SJCRH30 (cell line): Measurements from ENCODE around the gene CSMD2. TPM values are rescaled to one million over a fixed set of nuclear protein-coding genes. Genes with fewer than 3 reads are reported as not detected.
"Not testable (repeated sequence)": the region's sequence is repeated elsewhere in the genome, so short reads cannot be mapped to it uniquely, and the experiment has no call there.

Experiments
- DNase-seq, 2 experiments: peaks; one replicate each; pipeline ENCODE4 v3.0.0-alpha.2; 2015 to 2020
- H3K27ac ChIP-seq: fragments of 250-450 bp; sonication (Bioruptor Pico); 2 replicates; pipeline ENCODE4 v1.5.1; 2020; ENCODE audit warnings: mild to moderate bottlenecking, moderate library complexity
- H3K27me3 ChIP-seq: fragments of 250-450 bp; sonication (Bioruptor Pico); 2 replicates; pipeline ENCODE4 v1.5.1; 2020; ENCODE audit warnings: mild to moderate bottlenecking, moderate library complexity
- H3K36me3 ChIP-seq: fragments of 250-450 bp; sonication (Bioruptor Pico); 2 replicates; pipeline ENCODE4 v1.5.1; 2020; ENCODE audit warnings: mild to moderate bottlenecking, moderate library complexity
- H3K4me1 ChIP-seq: fragments of 250-450 bp; sonication (Bioruptor Pico); 2 replicates; pipeline ENCODE4 v1.5.1; 2020; ENCODE audit warnings: mild to moderate bottlenecking, moderate library complexity
- H3K4me3 ChIP-seq: fragments of 250-450 bp; sonication (Bioruptor Pico); 2 replicates; pipeline ENCODE4 v1.5.1; 2020; ENCODE audit warnings: mild to moderate bottlenecking, moderate library complexity
- H3K9me3 ChIP-seq: fragments of 250-450 bp; sonication (Bioruptor Pico); replicated peaks from 2 replicates; pipeline ENCODE4 v1.5.1; 2020; ENCODE audit warnings: mild to moderate bottlenecking, moderate library complexity
- total RNA-seq: library from RNA; depleted of rRNA; stranded (reverse); fragments of >200 nt; shearing (Covaris generic); gene quantifications from 2 replicates; pipeline ENCODE4 v1.2.3, GENCODE V29; 2014

Gene CSMD2
- total RNA-seq, 1 experiment from 2014 or later = 0.14 TPM

DNA sequence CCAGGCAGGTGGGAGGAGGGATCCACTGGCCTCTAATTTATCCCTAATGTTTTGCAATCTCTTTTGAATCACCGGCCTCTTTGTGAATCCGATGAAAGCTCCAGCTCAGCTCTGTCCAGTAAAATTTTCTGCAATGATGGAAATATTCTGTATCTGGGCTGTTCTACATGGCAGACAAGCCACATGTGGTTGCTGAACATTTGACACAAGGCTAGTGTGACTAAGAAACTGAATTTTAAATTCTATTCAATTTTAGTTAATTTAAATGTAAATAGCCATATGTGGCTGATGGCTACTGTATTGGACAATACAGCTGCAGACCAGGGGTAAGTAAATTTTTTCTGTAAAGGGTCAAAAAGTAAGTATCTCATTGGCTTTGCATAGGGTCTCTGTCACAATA lies 135.1 kb downstream of the CSMD2 start:
- Histone ChIP-seq H3K4me3 (no peak overlapping the region), H3K27ac (no peak overlapping the region), H3K9me3 (no peaks in the 10 kb centered on the region), H3K27me3 (peaks cover 14% of the 10 kb centered on the region; the same call in 1 of the 2 replicates), H3K36me3 (no peaks in the 10 kb centered on the region), H3K4me1 (no peaks in the 10 kb centered on the region)
- DNase-seq = no peak

- Histone ChIP-seq H3K27me3 (peaks cover 14% of the 10 kb centered on the region; the same call in 1 of the 2 replicates), H3K9me3 (no peaks in the 10 kb centered on the region), H3K4me1 (no peaks in the 10 kb centered on the region), H3K36me3 (no peaks in the 10 kb centered on the region), H3K27ac (no peak overlapping the region), H3K4me3 (no peak overlapping the region)
- DNase-seq = no peak
Observed at GRCh38 chr1:34029515-34029914, 135.5 kb downstream of the CSMD2 start.

DNA sequence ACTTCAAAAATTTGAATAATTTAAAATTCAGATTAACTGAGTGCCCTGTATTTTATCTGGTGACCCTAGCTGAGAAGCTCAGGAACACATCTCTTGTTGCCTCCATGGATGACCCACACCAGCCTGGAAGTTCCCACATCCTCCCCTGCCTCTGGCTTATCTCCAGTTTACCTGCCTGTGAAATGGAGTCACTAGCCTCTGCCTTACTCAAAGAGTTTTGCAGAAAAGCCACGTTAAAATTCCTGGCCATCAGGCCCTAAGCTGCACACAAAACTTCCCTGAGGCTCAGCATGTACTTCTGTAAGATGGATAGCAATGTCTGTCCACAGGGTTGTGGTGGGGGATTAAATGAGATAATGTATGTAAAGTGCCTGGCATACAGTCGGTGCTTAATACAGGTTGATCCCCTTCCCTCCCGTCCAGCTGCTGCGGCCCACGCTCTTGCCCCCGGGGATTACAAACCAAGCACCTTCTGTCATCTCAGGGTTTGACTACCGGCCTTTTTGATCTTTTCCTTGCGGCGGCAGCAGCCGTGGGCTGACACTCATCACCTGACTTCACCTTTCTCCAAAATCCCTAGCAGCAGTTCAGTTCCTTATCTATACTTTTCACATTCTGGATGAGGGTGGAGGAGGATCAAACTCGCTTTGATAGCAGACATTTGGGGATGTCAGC lies 136.5 kb downstream of the CSMD2 start:
- Histone ChIP-seq H3K4me1 (no peaks in the 10 kb centered on the region), H3K36me3 (no peaks in the 10 kb centered on the region), H3K27ac (no peak overlapping the region), H3K9me3 (no peaks in the 10 kb centered on the region), H3K27me3 (peaks cover 14% of the 10 kb centered on the region; the same call in 1 of the 2 replicates), H3K4me3 (no peak overlapping the region)
- no peak for DNase-seq

- no peaks in the 10 kb centered on the region for H3K9me3 ChIP-seq
- no peak overlapping the region for H3K27ac ChIP-seq
- H3K36me3 ChIP-seq = no peaks in the 10 kb centered on the region
- DNase-seq = no peak
- H3K27me3 ChIP-seq = 0 out of 2 replicates have a peak, but pooled peaks cover 11% of the 10 kb centered on the region
- H3K4me1 ChIP-seq = no peaks in the 10 kb centered on the region
- no peak overlapping the region for H3K4me3 ChIP-seq
Observed at GRCh38 chr1:34025675-34026074, 139.4 kb downstream of the CSMD2 start.

DNA sequence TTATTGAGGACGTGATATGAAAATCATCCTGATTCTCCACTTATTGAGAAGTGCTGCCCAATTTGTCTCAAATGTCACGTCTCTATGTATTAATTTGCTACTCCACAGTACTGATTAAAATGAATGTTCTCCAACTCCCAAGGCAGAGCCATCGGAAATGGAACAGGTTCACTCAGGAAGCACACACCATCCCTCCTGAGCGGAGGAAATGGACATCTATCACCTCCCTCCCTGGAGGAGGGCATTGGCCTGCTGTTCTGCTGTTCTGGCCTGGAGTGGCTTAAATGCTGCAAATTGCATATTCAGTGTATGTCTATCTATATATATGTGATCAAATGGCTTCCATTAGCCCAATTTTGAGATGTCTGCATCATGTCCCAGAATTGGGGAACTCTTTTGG lies 140.5 kb downstream of the CSMD2 start:
- Histone ChIP-seq H3K4me3 (no peak overlapping the region), H3K9me3 (no peaks in the 10 kb centered on the region), H3K36me3 (no peaks in the 10 kb centered on the region), H3K4me1 (no peaks in the 10 kb centered on the region), H3K27me3 (0 out of 2 replicates have a peak, but pooled peaks cover 11% of the 10 kb centered on the region), H3K27ac (no peak overlapping the region)
- no peak for DNase-seq

- DNase-seq = no peak
Observed at GRCh38 chr1:34019741-34020552, 145.1 kb downstream of the CSMD2 start.

GRCh38 chr1:34018285-34018684 lies 146.7 kb downstream of the CSMD2 start:
- Histone ChIP-seq H3K4me3 (no peak overlapping the region), H3K9me3 (no peaks in the 10 kb centered on the region; the same call in 1 of the 2 replicates), H3K27ac (no peak overlapping the region), H3K36me3 (no peaks in the 10 kb centered on the region), H3K4me1 (no peaks in the 10 kb centered on the region), H3K27me3 (no peaks in the 10 kb centered on the region)
- DNase-seq = no peak

More at GRCh38 chr1:34019741-34020552, 145.1 kb downstream of the CSMD2 start:
- H3K4me1 ChIP-seq = no peaks in the 10 kb centered on the region
- no peak overlapping the region for H3K4me3 ChIP-seq
- no peaks in the 10 kb centered on the region; the same call in 1 of the 2 replicates for H3K9me3 ChIP-seq
- H3K27me3 ChIP-seq = no peaks in the 10 kb centered on the region
- no peak overlapping the region for H3K27ac ChIP-seq
- no peaks in the 10 kb centered on the region for H3K36me3 ChIP-seq

GRCh38 chr1:34016281-34016680 lies 148.7 kb downstream of the CSMD2 start:
- not testable (repeated sequence) for H3K4me3 ChIP-seq, DNase-seq, H3K4me1 ChIP-seq, H3K27me3 ChIP-seq, H3K36me3 ChIP-seq, H3K9me3 ChIP-seq, H3K27ac ChIP-seq

DNA sequence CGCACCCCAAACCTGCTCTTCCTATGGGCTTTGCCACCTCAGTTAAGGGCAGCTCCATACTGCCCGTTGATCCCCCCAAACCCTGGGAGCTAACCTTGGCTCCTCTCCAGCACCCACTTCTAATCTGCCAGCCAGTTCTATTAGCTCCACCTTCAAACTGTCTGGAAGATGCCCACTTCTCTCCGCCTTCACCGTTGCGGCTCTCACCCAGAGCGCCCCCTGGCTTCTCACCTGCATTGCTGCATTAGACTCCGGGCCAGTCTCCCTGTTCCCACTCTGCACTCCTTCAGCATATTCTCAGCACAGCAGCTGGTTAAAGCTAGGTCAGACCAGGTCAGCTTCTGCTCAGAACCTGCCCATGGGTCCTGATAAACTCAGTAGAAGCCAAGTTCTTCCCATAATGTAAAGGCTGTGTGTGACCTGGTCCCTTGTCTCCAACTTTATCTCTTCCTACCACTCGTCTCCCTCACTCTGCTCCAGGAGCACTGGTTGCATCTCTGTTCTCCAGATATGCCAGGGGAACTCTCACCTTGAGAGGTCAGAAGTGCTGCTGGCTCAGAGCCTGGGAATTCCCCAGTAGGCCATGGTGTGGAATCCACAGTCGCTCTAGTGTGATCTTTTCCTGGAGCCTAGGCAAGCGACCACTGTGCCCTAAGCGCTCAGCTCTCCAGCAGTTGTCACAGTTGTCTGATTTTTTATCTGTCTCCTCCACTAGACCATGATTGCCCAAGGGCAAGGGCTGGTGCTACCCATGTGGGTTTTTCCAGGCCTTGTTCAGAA lies 150.9 kb downstream of the CSMD2 start:
- Histone ChIP-seq H3K4me3 (no peak overlapping the region), H3K9me3 (no peaks in the 10 kb centered on the region; the same call in 1 of the 2 replicates), H3K4me1 (no peaks in the 10 kb centered on the region), H3K36me3 (no peaks in the 10 kb centered on the region), H3K27me3 (peaks cover 5% of the 10 kb centered on the region; the same call in 1 of the 2 replicates), H3K27ac (no peak overlapping the region)
- peak in 1 of 2 experiments; percentile 6 for DNase-seq

DNA sequence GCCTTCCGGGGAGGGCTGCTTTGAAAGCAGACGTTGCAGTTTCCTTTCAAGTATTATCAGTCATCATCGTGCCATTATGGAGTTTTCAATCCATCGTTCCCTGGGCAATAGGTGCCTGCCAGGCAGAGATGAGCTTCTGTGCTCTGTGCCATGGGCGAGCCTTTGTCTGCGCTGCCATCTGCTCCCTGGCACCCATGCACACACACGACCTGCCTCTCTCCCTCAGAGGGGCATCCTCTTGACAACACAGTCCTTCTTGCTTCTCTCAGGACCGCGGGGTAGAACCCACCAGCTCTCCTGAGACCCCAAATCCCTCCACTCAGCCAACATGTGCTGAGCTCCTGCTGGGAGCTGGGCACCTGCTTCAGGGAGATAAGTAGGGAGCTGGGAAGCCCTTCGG lies 151.9 kb downstream of the CSMD2 start:
- no peaks in the 10 kb centered on the region for H3K4me1 ChIP-seq
- no peak overlapping the region for H3K27ac ChIP-seq
- DNase-seq = no peak
- no peaks in the 10 kb centered on the region; the same call in 1 of the 2 replicates for H3K9me3 ChIP-seq
- no peaks in the 10 kb centered on the region for H3K36me3 ChIP-seq
- H3K4me3 ChIP-seq = no peak overlapping the region
- H3K27me3 ChIP-seq = peaks cover 5% of the 10 kb centered on the region; the same call in 1 of the 2 replicates

- Histone ChIP-seq H3K9me3 (no peaks in the 10 kb centered on the region), H3K27me3 (peaks cover 5% of the 10 kb centered on the region; the same call in 1 of the 2 replicates), H3K27ac (no peak overlapping the region), H3K36me3 (no peaks in the 10 kb centered on the region), H3K4me1 (no peaks in the 10 kb centered on the region), H3K4me3 (no peak overlapping the region)
- DNase-seq = no peak
Observed at GRCh38 chr1:34009340-34009985, 155.6 kb downstream of the CSMD2 start.

DNA sequence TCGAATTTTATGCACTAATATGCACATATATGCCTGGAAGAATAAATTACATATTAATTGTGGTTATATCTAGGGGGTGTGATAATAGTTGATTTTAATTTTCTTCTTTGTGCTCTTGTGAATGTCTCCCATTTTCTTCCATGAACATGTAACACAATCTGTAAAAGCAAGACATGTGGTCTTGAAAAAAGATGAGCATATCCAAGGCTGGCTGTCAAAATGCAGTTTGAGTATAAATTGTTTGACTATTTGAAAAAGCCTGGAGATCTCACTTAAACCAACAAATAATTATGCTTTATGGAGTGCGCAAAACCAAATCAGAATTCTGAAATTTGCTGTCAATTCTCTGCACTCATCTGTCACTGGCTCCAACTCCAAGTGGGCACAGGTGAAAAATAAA lies 157.3 kb downstream of the CSMD2 start:
- Histone ChIP-seq H3K4me3 (no peak overlapping the region), H3K9me3 (no peaks in the 10 kb centered on the region), H3K27me3 (peaks cover 5% of the 10 kb centered on the region; the same call in 1 of the 2 replicates), H3K27ac (no peak overlapping the region), H3K36me3 (no peaks in the 10 kb centered on the region), H3K4me1 (no peaks in the 10 kb centered on the region)
- no peak for DNase-seq

GRCh38 chr1:34005309-34005708 lies 159.7 kb downstream of the CSMD2 start:
- H3K4me1 ChIP-seq = no peaks in the 10 kb centered on the region
- H3K9me3 ChIP-seq = no peaks in the 10 kb centered on the region
- no peak overlapping the region for H3K27ac ChIP-seq
- DNase-seq = no peak
- H3K4me3 ChIP-seq = no peak overlapping the region
- peaks cover 12% of the 10 kb centered on the region; the same call in 1 of the 2 replicates for H3K27me3 ChIP-seq
- H3K36me3 ChIP-seq = no peaks in the 10 kb centered on the region

DNA sequence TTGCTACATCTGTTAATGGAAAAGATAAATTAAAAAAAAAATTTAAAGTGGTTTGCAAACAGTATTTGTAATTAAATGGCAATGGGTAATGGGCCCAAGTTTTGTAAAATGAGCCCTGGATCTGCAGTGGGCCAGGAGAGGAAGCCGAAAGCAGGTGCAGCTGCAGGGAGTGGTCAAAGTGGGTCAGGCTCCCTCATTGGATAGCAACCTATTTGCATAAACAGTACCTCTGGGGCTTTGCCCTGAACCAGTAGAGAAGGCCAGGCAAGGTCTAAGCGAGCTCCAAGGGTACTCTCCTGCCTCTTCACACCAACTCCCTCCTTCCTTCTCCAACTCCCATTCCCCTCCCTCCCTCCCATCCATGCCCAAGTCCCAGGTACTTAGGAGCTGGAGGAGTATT lies 162.2 kb downstream of the CSMD2 start:
- no peak for DNase-seq
- no peak overlapping the region for H3K4me3 ChIP-seq
- H3K4me1 ChIP-seq = no peaks in the 10 kb centered on the region
- no peaks in the 10 kb centered on the region for H3K36me3 ChIP-seq
- peaks cover 16% of the 10 kb centered on the region; the same call in 1 of the 2 replicates for H3K27me3 ChIP-seq
- H3K27ac ChIP-seq = no peak overlapping the region
- H3K9me3 ChIP-seq = no peaks in the 10 kb centered on the region
